HEK293 (cell line): ENCODE data around the gene SKAP1.

Source experiments
- CTCF ChIA-PET: fragments of 350-600 bp; formaldehyde crosslinking; extraction: SDS; loops from one replicate; lab custom pipeline; 2021; ENCODE audit warnings: antibody characterized with exemption; lab: Yijun Ruan, JAX
- POLR2A ChIA-PET: fragments of 300-600 bp; formaldehyde crosslinking; extraction: SDS; loops from one replicate; lab custom pipeline; 2020; ENCODE audit warnings: antibody characterized with exemption, inconsistent platforms; lab: Yijun Ruan, JAX
- H3K27ac ChIP-seq: fragments of 200-500 bp; sonication (Bioruptor generic); 2 replicates; pipeline ENCODE4 v1.5.1; 2014; ENCODE audit warnings: low read depth, low read length, control low read depth, inconsistent platforms; ENCODE audit errors: extremely low read depth
- H3K36me3 ChIP-seq, 2 experiments: fragments of 200-500 bp in 1 of 2; sonication (Bioruptor generic) in 1 of 2; 1 replicate in 1 of 2; 2 replicates in 1 of 2; pipeline ENCODE4 v1.5.1; 2014 to 2017; ENCODE audit warnings: inconsistent platforms in 2 of 2, low read length in 2 of 2; ENCODE audit not compliant: control insufficient read depth in 2 of 2, insufficient read depth in 1 of 2
- H3K4me1 ChIP-seq: fragments of 200-500 bp; sonication (Bioruptor generic); 2 replicates; pipeline ENCODE4 v1.5.1; 2014; ENCODE audit warnings: mild to moderate bottlenecking, low read length, inconsistent platforms; ENCODE audit not compliant: control insufficient read depth, insufficient read depth
- H3K4me3 ChIP-seq: 2 replicates; pipeline ENCODE4 v1.5.1; 2011; ENCODE audit warnings: low read depth, mild to moderate bottlenecking, control low read depth, low read length, moderate library complexity
- H3K9me3 ChIP-seq: fragments of 200-500 bp; sonication (Bioruptor generic); 2 replicates; pipeline ENCODE4 v1.5.1; 2014; ENCODE audit warnings: low read depth, low read length, inconsistent platforms; ENCODE audit not compliant: control insufficient read depth, insufficient read depth
- BCL11B ChIP-seq: fragments of 450-650 bp; formaldehyde crosslinking; IDR thresholded peaks from 2 replicates; pipeline ENCODE4 v1.5.1; 2016; ENCODE audit warnings: low read depth, missing biosample characterization, missing genetic modification characterization
- BCL6B ChIP-seq: fragments of 450-650 bp; formaldehyde crosslinking; IDR thresholded peaks from 2 replicates; pipeline ENCODE4 v1.5.1; 2017; ENCODE audit warnings: missing biosample characterization, missing genetic modification characterization
- INSM2 ChIP-seq: fragments of 450-650 bp; formaldehyde crosslinking; IDR thresholded peaks from 2 replicates; pipeline ENCODE4 v1.5.1; 2016; ENCODE audit warnings: missing biosample characterization, missing genetic modification characterization
- ZBTB48 ChIP-seq: fragments of 450-650 bp; formaldehyde crosslinking; IDR thresholded peaks from 2 replicates; pipeline ENCODE4 v1.5.1; 2016; ENCODE audit warnings: missing biosample characterization, missing genetic modification characterization
- ZNF138 ChIP-seq: fragments of 450-650 bp; formaldehyde crosslinking; IDR thresholded peaks from 2 replicates; pipeline ENCODE4 v1.5.1; 2016; ENCODE audit warnings: missing biosample characterization, missing genetic modification characterization, borderline replicate concordance
- ZNF26 ChIP-seq: fragments of 450-650 bp; formaldehyde crosslinking; IDR thresholded peaks from 2 replicates; pipeline ENCODE4 v1.5.1; 2016; ENCODE audit warnings: missing biosample characterization, missing genetic modification characterization
- ZNF280C ChIP-seq: fragments of 450-650 bp; formaldehyde crosslinking; IDR thresholded peaks from 2 replicates; pipeline ENCODE4 v1.5.1; 2016; ENCODE audit warnings: missing biosample characterization, missing genetic modification characterization
- ZNF341 ChIP-seq: fragments of 450-650 bp; formaldehyde crosslinking; IDR thresholded peaks from 2 replicates; pipeline ENCODE4; 2016; ENCODE audit warnings: low read depth, missing biosample characterization, missing genetic modification characterization
- ZNF488 ChIP-seq: fragments of 450-650 bp; formaldehyde crosslinking; IDR thresholded peaks from 2 replicates; pipeline ENCODE4 v1.5.1; 2016; ENCODE audit warnings: missing biosample characterization, missing genetic modification characterization
- ZNF548 ChIP-seq: fragments of 450-650 bp; formaldehyde crosslinking; IDR thresholded peaks from 2 replicates; pipeline ENCODE4 v1.5.1; 2016; ENCODE audit warnings: missing biosample characterization, missing genetic modification characterization
- TF ChIP-seq, protein P1 (sequence below): fragments of 450-650 bp; formaldehyde crosslinking; IDR thresholded peaks from 2 replicates; pipeline ENCODE4 v1.5.1; 2017; ENCODE audit warnings: missing biosample characterization, missing genetic modification characterization

SKAP1 gene

GRCh38 chr17:48127371-48128051 lies 302.5 kb downstream of the SKAP1 start (continued):
- TF ChIP-seq, protein P1, sequence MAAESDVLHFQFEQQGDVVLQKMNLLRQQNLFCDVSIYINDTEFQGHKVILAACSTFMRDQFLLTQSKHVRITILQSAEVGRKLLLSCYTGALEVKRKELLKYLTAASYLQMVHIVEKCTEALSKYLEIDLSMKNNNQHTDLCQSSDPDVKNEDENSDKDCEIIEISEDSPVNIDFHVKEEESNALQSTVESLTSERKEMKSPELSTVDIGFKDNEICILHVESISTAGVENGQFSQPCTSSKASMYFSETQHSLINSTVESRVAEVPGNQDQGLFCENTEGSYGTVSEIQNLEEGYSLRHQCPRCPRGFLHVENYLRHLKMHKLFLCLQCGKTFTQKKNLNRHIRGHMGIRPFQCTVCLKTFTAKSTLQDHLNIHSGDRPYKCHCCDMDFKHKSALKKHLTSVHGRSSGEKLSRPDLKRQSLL (tag by site-specific recombination) = no peak
- TF ChIP-seq BCL11B (tag by site-specific recombination) (no peak), ZNF280C (tag by site-specific recombination) (no peak), INSM2 (tag by site-specific recombination) (no peak), ZNF548 (tag by site-specific recombination) (no peak), BCL6B (tag by site-specific recombination) (no peak), ZNF488 (tag by site-specific recombination) (no peak), ZNF138 (tag by site-specific recombination) (no peak)

GRCh38 chr17:48126532-48126850 lies 303.5 kb downstream of the SKAP1 start:
- H3K4me1 ChIP-seq = no peaks in the 10 kb centered on the region
- peaks cover 0 to 43% of the 10 kb centered on the region in 2 experiments; a peak in 2 of 3 replicates for H3K36me3 ChIP-seq
- ChIA-PET CTCF (interaction anchor here (0.7 to 2.3 kb wide), 5 partner anchors 46 to 101 kb away, joined by 3 to 7 read pairs (median 5); no protein-coding TSS in a partner anchor), POLR2A (interaction anchor here (1.4 kb wide), 1 partner anchor 18 kb away, joined by 4 read pairs; the partner anchor contains the start of gene SNX11)
- H3K4me3 ChIP-seq = no peak overlapping the region
- H3K9me3 ChIP-seq = no peaks in the 10 kb centered on the region
- no peak overlapping the region for H3K27ac ChIP-seq
- TF ChIP-seq ZNF26 (tag by site-specific recombination) (no peak), ZNF341 (tag by site-specific recombination) (no peak)
- TF ChIP-seq, all 188 proteins: peak for 0

GRCh38 chr17:48125829-48126531 lies 304.0 kb downstream of the SKAP1 start:
- Histone ChIP-seq H3K4me3 (no peak overlapping the region), H3K36me3 (peaks cover 1 to 48% of the 10 kb centered on the region in 2 experiments; a peak in 2 of 3 replicates), H3K27ac (no peak overlapping the region), H3K9me3 (no peaks in the 10 kb centered on the region), H3K4me1 (no peaks in the 10 kb centered on the region)
- TF ChIP-seq ZBTB48 (tag by site-specific recombination) = no peak
- ChIA-PET POLR2A (interaction anchor here (1.4 kb wide), 1 partner anchor 18 kb away, joined by 4 read pairs; the partner anchor contains the start of gene SNX11), CTCF (interaction anchor here (0.6 to 2.3 kb wide), 5 partner anchors 49 to 242 kb away, joined by 3 to 7 read pairs (median 4); no protein-coding TSS in a partner anchor)
